GM21723 (cell line): ENCODE measurements around the gene MFSD1.
A peak's percentile ranks its signal among the peaks of the same experiment; 100 is the strongest.
"Not testable (repeated sequence)": the region's sequence is repeated elsewhere in the genome, so short reads cannot be mapped to it uniquely, and the experiment has no call there.

Source experiments
- ATAC-seq: cut with Tn5 transposase; IDR thresholded peaks from one replicate; pipeline ENCODE4 v1.9.1; 2021; ENCODE audit warnings: mild to moderate bottlenecking, moderate library complexity; ENCODE audit not compliant: unreplicated experiment

Gene MFSD1

GRCh38 chr3:158775426-158776410 is 26.1 kb upstream of the MFSD1 start:
- ATAC-seq, result no peak

- no peak for ATAC-seq
Measured at GRCh38 chr3:158776531-158776930, 25.3 kb upstream of the MFSD1 start.

- ATAC-seq, result no peak
Measured at GRCh38 chr3:158777161-158777873, 24.5 kb upstream of the MFSD1 start.

- ATAC-seq, result no peak
Measured at GRCh38 chr3:158780766-158781165, 21.1 kb upstream of the MFSD1 start.

DNA sequence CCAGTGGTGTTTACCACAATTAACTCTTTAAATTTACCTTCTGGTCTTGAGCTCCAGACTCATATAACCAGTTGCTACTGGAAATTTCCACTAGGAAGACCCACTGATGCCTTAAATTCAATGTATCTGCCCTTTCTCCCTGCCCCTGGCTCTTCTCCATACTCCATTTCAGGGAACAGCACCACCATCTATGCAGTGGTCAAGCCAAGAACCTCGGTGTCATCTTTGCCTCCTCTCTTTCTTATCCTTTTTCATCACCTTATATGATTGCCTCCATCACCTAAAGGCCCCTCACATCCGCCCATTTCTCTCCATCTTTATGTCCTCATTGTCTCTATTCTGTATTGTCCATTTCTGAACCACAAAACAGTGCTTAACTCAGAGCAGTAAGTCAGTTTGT is 20.7 kb upstream of the MFSD1 start:
- ATAC-seq, result no peak

- ATAC-seq, result no peak
Measured at GRCh38 chr3:158781849-158782248, 20.0 kb upstream of the MFSD1 start.

GRCh38 chr3:158782283-158782989 is 19.4 kb upstream of the MFSD1 start:
- no peak for ATAC-seq

GRCh38 chr3:158783051-158783450 is 18.8 kb upstream of the MFSD1 start:
- no peak for ATAC-seq

DNA sequence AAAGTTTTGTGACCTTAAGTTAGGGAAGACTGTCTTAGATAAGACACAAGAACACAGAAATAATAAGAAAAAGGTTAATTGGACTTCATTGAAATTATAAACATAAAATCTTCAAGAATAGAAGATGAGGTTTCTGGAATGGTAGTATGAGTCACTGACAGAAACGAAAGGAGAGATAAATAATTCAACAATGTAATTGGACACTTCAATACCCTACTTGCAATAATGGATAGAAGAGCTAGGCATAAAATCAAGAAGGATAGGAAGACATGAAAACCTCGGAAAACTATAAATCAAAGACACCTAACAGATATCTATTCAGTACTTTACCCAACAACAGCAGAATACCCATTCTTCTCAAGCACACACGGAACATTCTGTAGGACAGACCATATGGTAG is 15.9 kb upstream of the MFSD1 start:
- no peak for ATAC-seq

GRCh38 chr3:158788446-158788845 is 13.4 kb upstream of the MFSD1 start:
- no peak for ATAC-seq

DNA sequence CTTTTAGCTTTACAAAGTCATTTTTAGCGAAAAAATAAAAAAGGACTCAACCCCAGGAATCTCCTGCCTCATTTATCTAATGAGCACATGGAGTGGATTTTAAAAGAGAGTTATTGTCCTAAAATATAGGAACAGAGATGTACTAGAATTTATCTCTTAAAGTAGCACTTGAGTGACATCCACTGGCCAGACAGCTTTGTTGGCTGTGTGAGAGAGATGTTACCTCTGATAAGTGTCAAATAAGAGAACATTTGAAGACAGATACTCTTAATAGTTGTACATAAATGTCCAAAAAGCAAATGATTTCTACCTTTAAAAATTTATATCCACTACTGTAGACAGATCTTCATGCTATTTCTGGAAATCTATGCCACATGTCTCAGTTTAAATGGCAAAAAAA is 12.3 kb upstream of the MFSD1 start:
- ATAC-seq, result no peak

GRCh38 chr3:158790901-158791589 is 10.8 kb upstream of the MFSD1 start:
- ATAC-seq, result peak; percentile 74

DNA sequence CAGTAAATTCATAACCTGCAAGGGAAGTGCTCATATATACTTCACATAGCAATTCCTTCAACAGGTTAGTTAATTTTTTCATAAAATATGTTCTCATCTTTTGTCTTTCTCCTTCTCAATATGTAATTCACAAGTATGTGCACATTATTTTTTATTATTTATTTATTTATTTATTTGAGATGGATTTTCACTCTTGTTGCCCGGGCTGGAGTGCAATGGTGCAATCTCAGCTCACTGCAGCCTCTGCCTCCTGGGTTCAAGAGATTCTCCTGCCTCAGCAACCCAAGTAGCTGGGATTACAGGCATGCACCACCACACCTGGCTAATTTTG is 10.3 kb upstream of the MFSD1 start:
- ATAC-seq, result not testable (repeated sequence)

DNA sequence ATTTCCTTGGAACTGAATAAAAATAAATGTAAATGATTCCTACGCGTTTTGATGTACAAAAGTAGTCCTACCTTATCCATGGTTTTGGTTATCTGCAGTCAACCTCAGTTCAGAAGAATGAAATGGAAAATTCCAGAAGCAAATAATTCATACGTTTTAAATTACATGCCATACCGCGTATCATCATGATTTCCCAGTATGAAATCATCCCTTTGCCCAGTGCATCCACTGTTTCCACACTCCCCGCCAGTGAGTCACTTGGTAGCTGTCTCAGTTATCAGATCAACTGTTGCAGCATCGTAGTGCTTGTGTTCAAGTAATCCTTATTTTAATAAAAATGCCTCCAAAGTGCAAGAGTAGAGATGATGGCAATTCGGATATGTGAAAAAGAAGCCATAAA is 9.1 kb upstream of the MFSD1 start:
- ATAC-seq, result no peak

- no peak for ATAC-seq
Measured at GRCh38 chr3:158794206-158794605, 7.6 kb upstream of the MFSD1 start.

- peak; percentile 55 for ATAC-seq
Measured at GRCh38 chr3:158794936-158795518, 6.8 kb upstream of the MFSD1 start.

GRCh38 chr3:158801201-158801600 is 653 bp upstream of the MFSD1 start:
- no peak for ATAC-seq

DNA sequence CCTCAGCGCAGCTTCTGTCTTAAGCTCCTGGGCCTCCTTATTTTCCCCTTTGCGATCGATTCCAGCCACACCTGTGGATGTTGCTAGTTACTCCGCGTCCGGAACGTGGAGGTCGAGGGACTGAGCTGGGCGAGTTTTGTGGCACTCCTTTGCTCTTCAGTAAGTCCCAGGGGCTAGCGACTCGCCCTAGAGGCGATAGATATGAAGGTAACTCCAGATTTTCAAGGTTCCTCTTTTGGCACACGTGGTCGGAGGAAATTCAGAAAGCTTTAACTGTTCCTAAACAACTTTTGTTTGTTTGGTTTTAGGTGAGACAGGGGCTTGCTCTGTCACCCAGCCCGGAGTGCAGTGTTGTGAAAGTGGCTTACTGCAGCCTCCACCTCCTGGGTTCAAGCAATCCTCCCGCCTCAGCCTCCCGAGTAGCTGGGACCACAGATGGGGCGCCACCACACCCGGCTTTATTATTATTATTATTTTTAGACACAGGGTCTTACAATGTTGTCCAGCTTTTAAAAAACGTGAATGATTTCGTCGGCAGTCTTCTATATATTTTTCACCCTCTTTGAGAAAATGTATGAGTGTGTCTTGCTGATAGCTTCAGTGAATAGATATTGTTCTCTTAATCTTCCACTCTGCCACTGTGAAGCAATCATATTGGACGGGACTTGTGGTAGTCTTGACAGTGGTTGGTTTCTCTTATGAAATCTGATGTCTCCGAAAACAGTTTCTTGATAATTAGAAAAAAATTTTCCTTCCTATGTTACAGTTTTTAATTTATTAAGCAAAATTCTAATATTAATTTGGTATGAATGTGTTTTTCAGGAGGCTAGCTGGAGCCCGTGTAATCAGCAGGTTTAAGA is 785 bp downstream of the MFSD1 start:
- peak; percentile 42 for ATAC-seq

- no peak for ATAC-seq
Measured at GRCh38 chr3:158804441-158804840, 2.6 kb downstream of the MFSD1 start.

DNA sequence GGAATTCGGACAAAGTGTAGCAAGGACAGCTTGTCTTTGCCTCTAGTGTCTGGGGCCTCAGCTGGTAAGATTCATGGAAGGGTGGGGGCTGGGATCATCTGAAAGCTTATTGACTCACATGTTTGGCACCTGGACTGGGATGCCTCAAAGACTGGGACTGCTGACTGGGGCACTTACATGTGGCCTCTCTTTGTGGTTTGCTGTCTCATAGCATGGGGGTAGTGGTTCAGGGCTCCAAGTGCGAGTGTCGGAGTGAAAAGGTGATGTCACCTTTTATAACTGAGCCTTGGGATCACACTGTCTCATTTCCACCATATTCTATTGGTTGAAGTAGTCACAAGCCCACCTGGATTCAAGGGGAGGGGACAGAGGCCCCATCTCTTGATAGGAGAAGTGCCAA is 6.8 kb downstream of the MFSD1 start:
- ATAC-seq, result no peak
